GM23338 (cell line): ENCODE measurements around the gene LIF. TPM values are rescaled to one million over a fixed set of nuclear protein-coding genes. Genes with fewer than 3 reads are reported as not detected.

ENCODE experiments used
- ATAC-seq: fragments of 200-7000 bp; cut with Tn5 transposase; 3 replicates; pipeline ENCODE4 v1.9.1; 2020
- DNase-seq: peaks from one replicate; pipeline ENCODE4 v3.0.0-alpha.2; 2015; ENCODE audit warnings: low spot score
- H2AFZ ChIP-seq: fragments of 200-600 bp; sonication (generic); 2 replicates; pipeline ENCODE4 v1.8.0; 2016; ENCODE audit warnings: antibody characterized with exemption, mild to moderate bottlenecking, moderate library complexity
- H3F3A ChIP-seq: fragments of 200-600 bp; sonication (generic); replicated peaks from 2 replicates; pipeline ENCODE4 v1.8.0; 2017; ENCODE audit warnings: antibody characterized with exemption, mixed run types, low read depth
- H3K27ac ChIP-seq: fragments of 200-600 bp; sonication (generic); 2 replicates; pipeline ENCODE4 v1.6.1; 2016; ENCODE audit warnings: low read depth
- H3K27me3 ChIP-seq: fragments of 200-600 bp; sonication (generic); 2 replicates; pipeline ENCODE4 v1.8.0; 2016; ENCODE audit warnings: mild to moderate bottlenecking, mixed run types, moderate library complexity; ENCODE audit not compliant: insufficient read depth
- H3K36me3 ChIP-seq: fragments of 200-600 bp; sonication (generic); 2 replicates; pipeline ENCODE4 v1.8.0; 2016; ENCODE audit warnings: mild to moderate bottlenecking; ENCODE audit not compliant: insufficient read depth
- H3K4me1 ChIP-seq: fragments of 200-600 bp; sonication (generic); 2 replicates; pipeline ENCODE4 v1.8.0; 2016; ENCODE audit warnings: mild to moderate bottlenecking, moderate library complexity; ENCODE audit not compliant: insufficient read depth
- H3K4me2 ChIP-seq: fragments of 200-600 bp; sonication (generic); 2 replicates; pipeline ENCODE4 v1.7.1; 2017; ENCODE audit warnings: mixed run types
- H3K4me3 ChIP-seq: fragments of 200-600 bp; sonication (generic); 2 replicates; pipeline ENCODE4 v1.6.1; 2016; ENCODE audit warnings: mixed run types
- H3K79me2 ChIP-seq: fragments of 200-600 bp; sonication (generic); replicated peaks from 2 replicates; pipeline ENCODE4 v1.8.0; 2017; ENCODE audit warnings: mild to moderate bottlenecking; ENCODE audit not compliant: insufficient read depth
- H3K9me2 ChIP-seq: fragments of 200-600 bp; sonication (generic); 2 replicates; pipeline ENCODE4 v1.8.0; 2017; ENCODE audit not compliant: insufficient read depth
- H4K20me1 ChIP-seq: fragments of 200-600 bp; sonication (generic); replicated peaks from 2 replicates; pipeline ENCODE4 v1.8.0; 2017; ENCODE audit warnings: mild to moderate bottlenecking; ENCODE audit not compliant: insufficient read depth
- H3K27ac Mint-ChIP-seq: 2 replicates; pipeline ENCODE4 v1.8.0; 2020; ENCODE audit warnings: inconsistent platforms, mild to moderate bottlenecking, moderate library complexity, mixed read lengths
- H3K27me3 Mint-ChIP-seq: 3 replicates; pipeline ENCODE4 v1.8.0; 2022; ENCODE audit warnings: low read depth, mild to moderate bottlenecking, moderate library complexity, mixed read lengths, inconsistent platforms; ENCODE audit not compliant: insufficient read depth, poor library complexity
- H3K36me3 Mint-ChIP-seq: 3 replicates; pipeline ENCODE4 v1.8.0; 2021; ENCODE audit warnings: low read depth, mild to moderate bottlenecking, inconsistent platforms, moderate library complexity, mixed read lengths
- H3K4me1 Mint-ChIP-seq: 3 replicates; pipeline ENCODE4 v1.8.0; 2020; ENCODE audit warnings: mild to moderate bottlenecking, inconsistent platforms, mixed read lengths
- H3K4me3 Mint-ChIP-seq: 3 replicates; pipeline ENCODE4 v1.8.0; 2021; ENCODE audit warnings: moderate library complexity, mild to moderate bottlenecking, inconsistent platforms, mixed read lengths
- H3K9me3 Mint-ChIP-seq: 3 replicates; pipeline ENCODE4 v1.8.0; 2020; ENCODE audit warnings: moderate library complexity, mild to moderate bottlenecking, inconsistent platforms, mixed read lengths
- CREB1 ChIP-seq: fragments of 250-450 bp; sonication (Bioruptor Pico); IDR thresholded peaks from 2 replicates; pipeline ENCODE4 v1.5.0; 2020; ENCODE audit warnings: low read depth, mild to moderate bottlenecking, moderate library complexity
- EZH2 ChIP-seq: fragments of 200-600 bp; sonication (generic); IDR thresholded peaks from one replicate; pipeline ENCODE4 v1.8.0; 2017; ENCODE audit warnings: antibody characterized with exemption, mild to moderate bottlenecking, low read depth; ENCODE audit not compliant: unreplicated experiment
- EZH2phosphoT487 ChIP-seq: fragments of 200-600 bp; sonication (generic); IDR thresholded peaks from one replicate; pipeline ENCODE4 v1.8.1; 2018; ENCODE audit warnings: antibody characterized with exemption; ENCODE audit not compliant: unreplicated experiment
- NANOG ChIP-seq: IDR thresholded peaks from 2 replicates; pipeline ENCODE4 v1.6.1; 2016; ENCODE audit warnings: antibody characterized with exemption, borderline replicate concordance
- POLR2AphosphoS5 ChIP-seq: IDR thresholded peaks from 2 replicates; pipeline ENCODE4 v1.6.1; 2016; ENCODE audit warnings: antibody characterized with exemption, low read depth
- STAT1 ChIP-seq: IDR thresholded peaks from one replicate; pipeline ENCODE4 v1.6.1; 2016; ENCODE audit warnings: antibody characterized with exemption; ENCODE audit not compliant: unreplicated experiment
- ZNF331 ChIP-seq: fragments of 250-450 bp; sonication (Bioruptor Pico); IDR thresholded peaks from 2 replicates; pipeline ENCODE4 v1.5.0; 2020; ENCODE audit warnings: low read depth, mild to moderate bottlenecking, moderate library complexity
- polyA plus RNA-seq: library from polyadenylated mRNA; unstranded; fragments of >200 nt; fragmentation: Nextera tagmentation; extraction: Ambion mirVana; gene quantifications from 2 replicates; pipeline ENCODE4 v1.2.1, GENCODE V29; 2016
- total RNA-seq: library from RNA; depleted of rRNA; stranded (reverse); fragments of >200 nt; shearing (Covaris generic); gene quantifications from 2 replicates; pipeline ENCODE4 v1.2.3, GENCODE V29; 2014
- TF ChIP-seq, protein P1 (sequence below), 2 experiments: fragments of 200-600 bp in 1 of 2; sonication (generic) in 1 of 2; conservative IDR thresholded peaks; 2 replicates each; pipeline versions ENCODE4 v1.5.1 to v1.6.1; 2016 to 2017; ENCODE audit warnings: antibody characterized with exemption in 2 of 2, low read depth in 2 of 2, mild to moderate bottlenecking in 2 of 2, moderate library complexity in 1 of 2
- TF ChIP-seq, protein P2 (sequence below): IDR thresholded peaks from one replicate; pipeline ENCODE4 v1.6.1; 2018; ENCODE audit warnings: antibody characterized with exemption; ENCODE audit not compliant: unreplicated experiment
- TF ChIP-seq, protein P3 (sequence below): IDR thresholded peaks from 2 replicates; pipeline ENCODE4 v1.6.1; 2016; ENCODE audit warnings: antibody characterized with exemption

The LIF gene
- total and polyA plus RNA-seq, 2 experiments from 2014 or later = 1.8 to 3.6 TPM

DNA sequence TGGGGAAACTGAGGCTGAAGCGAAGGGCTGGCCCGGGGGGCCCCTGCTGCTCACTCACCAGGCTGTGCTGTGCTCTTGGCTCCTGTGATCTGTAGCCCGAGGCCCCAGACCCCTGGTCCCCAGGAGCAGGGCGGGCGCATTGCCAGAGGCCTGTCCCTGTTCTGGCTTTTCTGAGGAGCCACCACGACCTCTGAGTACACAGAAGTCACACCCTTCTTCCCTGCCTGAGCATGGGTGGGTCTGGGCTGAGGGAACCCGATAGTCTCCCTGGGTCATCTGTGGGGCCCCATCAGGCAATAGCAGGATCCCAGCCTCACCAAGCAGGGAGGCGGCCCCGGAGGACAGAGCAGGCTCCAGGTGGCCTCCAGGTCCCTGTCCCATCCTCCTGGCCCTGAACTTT is 37.6 kb upstream of the LIF start:
- Mint-ChIP-seq H3K27me3 (peaks cover 22% of the 10 kb centered on the region), H3K36me3 (no peaks in the 10 kb centered on the region), H3K4me1 (peaks cover 5% of the 10 kb centered on the region; the same call in 2 of the 3 replicates), H3K27ac (no peak overlapping the region), H3K4me3 (no peak overlapping the region), H3K9me3 (no peaks in the 10 kb centered on the region)
- H3K79me2 ChIP-seq = no peaks in the 10 kb centered on the region
- no peak overlapping the region for H3K4me2 ChIP-seq
- peaks cover 5% of the 10 kb centered on the region; the same call in 1 of the 2 replicates for H3K4me1 ChIP-seq
- DNase-seq (no peak), ATAC-seq (no peak)
- H4K20me1 ChIP-seq = no peaks in the 10 kb centered on the region; the same call in 1 of the 2 replicates
- no peaks in the 10 kb centered on the region for H3K9me2 ChIP-seq
- TF ChIP-seq POLR2AphosphoS5 (no peak), STAT1 (no peak), CREB1 (CRISPR knock-in tag) (no peak), ZNF331 (CRISPR knock-in tag) (no peak), EZH2phosphoT487 (no peak)
- TF ChIP-seq, protein P1, sequence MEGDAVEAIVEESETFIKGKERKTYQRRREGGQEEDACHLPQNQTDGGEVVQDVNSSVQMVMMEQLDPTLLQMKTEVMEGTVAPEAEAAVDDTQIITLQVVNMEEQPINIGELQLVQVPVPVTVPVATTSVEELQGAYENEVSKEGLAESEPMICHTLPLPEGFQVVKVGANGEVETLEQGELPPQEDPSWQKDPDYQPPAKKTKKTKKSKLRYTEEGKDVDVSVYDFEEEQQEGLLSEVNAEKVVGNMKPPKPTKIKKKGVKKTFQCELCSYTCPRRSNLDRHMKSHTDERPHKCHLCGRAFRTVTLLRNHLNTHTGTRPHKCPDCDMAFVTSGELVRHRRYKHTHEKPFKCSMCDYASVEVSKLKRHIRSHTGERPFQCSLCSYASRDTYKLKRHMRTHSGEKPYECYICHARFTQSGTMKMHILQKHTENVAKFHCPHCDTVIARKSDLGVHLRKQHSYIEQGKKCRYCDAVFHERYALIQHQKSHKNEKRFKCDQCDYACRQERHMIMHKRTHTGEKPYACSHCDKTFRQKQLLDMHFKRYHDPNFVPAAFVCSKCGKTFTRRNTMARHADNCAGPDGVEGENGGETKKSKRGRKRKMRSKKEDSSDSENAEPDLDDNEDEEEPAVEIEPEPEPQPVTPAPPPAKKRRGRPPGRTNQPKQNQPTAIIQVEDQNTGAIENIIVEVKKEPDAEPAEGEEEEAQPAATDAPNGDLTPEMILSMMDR (conservative IDR thresholded peaks at IDR 0.05; ENCODE audit: low read depth in 2 of 2) = no peak
- H3F3A ChIP-seq = peaks cover 11% of the 10 kb centered on the region
- H3K4me3 ChIP-seq = no peak overlapping the region
- H3K27me3 ChIP-seq = peaks cover 7% of the 10 kb centered on the region; the same call in 1 of the 2 replicates
- H2AFZ ChIP-seq = no peak overlapping the region
- no peak overlapping the region for H3K27ac ChIP-seq
- H3K36me3 ChIP-seq = no peaks in the 10 kb centered on the region

DNA sequence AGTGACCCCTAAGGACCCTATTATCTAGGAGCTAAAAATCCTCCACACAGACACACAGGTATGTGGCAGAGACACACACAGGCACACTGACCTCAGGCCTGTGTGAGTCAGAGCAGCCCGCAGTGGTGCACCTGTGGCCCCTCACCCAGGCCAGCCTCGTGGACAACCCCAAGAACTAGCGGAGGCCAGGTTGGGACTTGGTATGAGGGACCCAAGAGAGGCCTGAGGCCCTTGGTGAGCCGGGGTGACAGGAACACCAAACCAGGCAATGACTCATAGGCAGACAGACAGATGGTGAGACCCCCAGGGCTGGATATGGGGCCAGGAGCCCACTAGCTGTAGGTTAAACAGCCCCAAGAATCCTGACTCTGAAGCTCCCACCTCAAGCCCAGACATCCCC is 36.8 kb upstream of the LIF start:
- no peak for ATAC-seq
- H3K4me2 ChIP-seq = no peak overlapping the region
- no peak for TF ChIP-seq ZNF331 (CRISPR knock-in tag)
- TF ChIP-seq, protein P2, sequence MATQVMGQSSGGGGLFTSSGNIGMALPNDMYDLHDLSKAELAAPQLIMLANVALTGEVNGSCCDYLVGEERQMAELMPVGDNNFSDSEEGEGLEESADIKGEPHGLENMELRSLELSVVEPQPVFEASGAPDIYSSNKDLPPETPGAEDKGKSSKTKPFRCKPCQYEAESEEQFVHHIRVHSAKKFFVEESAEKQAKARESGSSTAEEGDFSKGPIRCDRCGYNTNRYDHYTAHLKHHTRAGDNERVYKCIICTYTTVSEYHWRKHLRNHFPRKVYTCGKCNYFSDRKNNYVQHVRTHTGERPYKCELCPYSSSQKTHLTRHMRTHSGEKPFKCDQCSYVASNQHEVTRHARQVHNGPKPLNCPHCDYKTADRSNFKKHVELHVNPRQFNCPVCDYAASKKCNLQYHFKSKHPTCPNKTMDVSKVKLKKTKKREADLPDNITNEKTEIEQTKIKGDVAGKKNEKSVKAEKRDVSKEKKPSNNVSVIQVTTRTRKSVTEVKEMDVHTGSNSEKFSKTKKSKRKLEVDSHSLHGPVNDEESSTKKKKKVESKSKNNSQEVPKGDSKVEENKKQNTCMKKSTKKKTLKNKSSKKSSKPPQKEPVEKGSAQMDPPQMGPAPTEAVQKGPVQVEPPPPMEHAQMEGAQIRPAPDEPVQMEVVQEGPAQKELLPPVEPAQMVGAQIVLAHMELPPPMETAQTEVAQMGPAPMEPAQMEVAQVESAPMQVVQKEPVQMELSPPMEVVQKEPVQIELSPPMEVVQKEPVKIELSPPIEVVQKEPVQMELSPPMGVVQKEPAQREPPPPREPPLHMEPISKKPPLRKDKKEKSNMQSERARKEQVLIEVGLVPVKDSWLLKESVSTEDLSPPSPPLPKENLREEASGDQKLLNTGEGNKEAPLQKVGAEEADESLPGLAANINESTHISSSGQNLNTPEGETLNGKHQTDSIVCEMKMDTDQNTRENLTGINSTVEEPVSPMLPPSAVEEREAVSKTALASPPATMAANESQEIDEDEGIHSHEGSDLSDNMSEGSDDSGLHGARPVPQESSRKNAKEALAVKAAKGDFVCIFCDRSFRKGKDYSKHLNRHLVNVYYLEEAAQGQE = no peak
- no peak for TF ChIP-seq POLR2AphosphoS5
- TF ChIP-seq, protein P1 (conservative IDR thresholded peaks at IDR 0.05; ENCODE audit: low read depth in 2 of 2) = no peak
- TF ChIP-seq EZH2 = no peak
- no peak for TF ChIP-seq STAT1
- no peak for TF ChIP-seq NANOG
- TF ChIP-seq, protein P3, sequence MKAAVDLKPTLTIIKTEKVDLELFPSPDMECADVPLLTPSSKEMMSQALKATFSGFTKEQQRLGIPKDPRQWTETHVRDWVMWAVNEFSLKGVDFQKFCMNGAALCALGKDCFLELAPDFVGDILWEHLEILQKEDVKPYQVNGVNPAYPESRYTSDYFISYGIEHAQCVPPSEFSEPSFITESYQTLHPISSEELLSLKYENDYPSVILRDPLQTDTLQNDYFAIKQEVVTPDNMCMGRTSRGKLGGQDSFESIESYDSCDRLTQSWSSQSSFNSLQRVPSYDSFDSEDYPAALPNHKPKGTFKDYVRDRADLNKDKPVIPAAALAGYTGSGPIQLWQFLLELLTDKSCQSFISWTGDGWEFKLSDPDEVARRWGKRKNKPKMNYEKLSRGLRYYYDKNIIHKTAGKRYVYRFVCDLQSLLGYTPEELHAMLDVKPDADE = no peak

More for the DNA sequence above, 36.8 kb upstream of the LIF start:
- Mint-ChIP-seq H3K27ac (no peak overlapping the region), H3K4me1 (peaks cover 4% of the 10 kb centered on the region; the same call in 2 of the 3 replicates), H3K27me3 (peaks cover 20% of the 10 kb centered on the region), H3K4me3 (no peak overlapping the region), H3K9me3 (no peaks in the 10 kb centered on the region), H3K36me3 (no peaks in the 10 kb centered on the region)
- Histone ChIP-seq H3K27ac (no peak overlapping the region), H3K9me2 (no peaks in the 10 kb centered on the region), H3K4me1 (peaks cover 2% of the 10 kb centered on the region; the same call in 1 of the 2 replicates), H3K36me3 (no peaks in the 10 kb centered on the region), H2AFZ (no peak overlapping the region), H3F3A (peaks cover 7% of the 10 kb centered on the region), H3K79me2 (no peaks in the 10 kb centered on the region), H3K27me3 (0 out of 2 replicates have a peak, but pooled peaks cover 1% of the 10 kb centered on the region), H3K4me3 (no peak overlapping the region), H4K20me1 (no peaks in the 10 kb centered on the region; the same call in 1 of the 2 replicates)
- DNase-seq = no peak
